Measurements from ENCODE around the gene NRXN3.
A peak's percentile ranks its signal among the peaks of the same experiment; 100 is the strongest.
"Not testable (repeated sequence)": the region's sequence is repeated elsewhere in the genome, so short reads cannot be mapped to it uniquely, and the experiment has no call there.

Gene NRXN3

GRCh38 chr14:79764323-79764722, 1594.2 kb downstream of the NRXN3 start:
- no peak for FAIRE-seq
- DNase-seq (ENCODE audit: low spot score): no peak

- FAIRE-seq: no peak
Observed at GRCh38 chr14:79766511-79766910, 1596.3 kb downstream of the NRXN3 start.

GRCh38 chr14:79767251-79767650, 1597.1 kb downstream of the NRXN3 start:
- DNase-seq (ENCODE audit: low spot score) (no peak), FAIRE-seq (no peak)

More at GRCh38 chr14:79766511-79766910, 1596.3 kb downstream of the NRXN3 start:
- no peak for DNase-seq (ENCODE audit: low spot score)

- not testable (repeated sequence) for DNase-seq (ENCODE audit: low spot score); FAIRE-seq
Observed at GRCh38 chr14:79767721-79768120, 1597.5 kb downstream of the NRXN3 start.

- no peak for FAIRE-seq
Observed at GRCh38 chr14:79781882-79782281, 1611.7 kb downstream of the NRXN3 start.

GRCh38 chr14:79783041-79783440, 1612.9 kb downstream of the NRXN3 start:
- no peak for DNase-seq (ENCODE audit: low spot score)
- no peak for FAIRE-seq

More at GRCh38 chr14:79781882-79782281, 1611.7 kb downstream of the NRXN3 start:
- DNase-seq (ENCODE audit: low spot score): no peak

- DNase-seq (ENCODE audit: low spot score): no peak
- no peak for FAIRE-seq
Observed at GRCh38 chr14:79786522-79786921, 1616.3 kb downstream of the NRXN3 start.

GRCh38 chr14:79788346-79788745, 1618.2 kb downstream of the NRXN3 start:
- FAIRE-seq: no peak
- DNase-seq (ENCODE audit: low spot score): no peak

GRCh38 chr14:79791055-79791732, 1621.0 kb downstream of the NRXN3 start:
- FAIRE-seq: no peak

GRCh38 chr14:79802093-79802492, 1631.9 kb downstream of the NRXN3 start:
- DNase-seq (ENCODE audit: low spot score) (no peak), FAIRE-seq (no peak)

More at GRCh38 chr14:79791055-79791732, 1621.0 kb downstream of the NRXN3 start:
- no peak for DNase-seq (ENCODE audit: low spot score)

- no peak for FAIRE-seq
- DNase-seq (ENCODE audit: low spot score): no peak
Observed at GRCh38 chr14:79805636-79806035, 1635.5 kb downstream of the NRXN3 start.

- FAIRE-seq (no peak), DNase-seq (ENCODE audit: low spot score) (no peak)
Observed at GRCh38 chr14:79809849-79810612, 1639.9 kb downstream of the NRXN3 start.

GRCh38 chr14:79820866-79821535, 1650.8 kb downstream of the NRXN3 start:
- DNase-seq (ENCODE audit: low spot score) (no peak), FAIRE-seq (no peak)

GRCh38 chr14:79822034-79822433, 1651.9 kb downstream of the NRXN3 start:
- FAIRE-seq: no peak
- DNase-seq (ENCODE audit: low spot score): no peak

GRCh38 chr14:79825046-79825521, 1654.9 kb downstream of the NRXN3 start:
- peak; percentile 11 for DNase-seq (ENCODE audit: low spot score)

GRCh38 chr14:79826362-79826761, 1656.2 kb downstream of the NRXN3 start:
- FAIRE-seq: no peak

More at GRCh38 chr14:79825046-79825521, 1654.9 kb downstream of the NRXN3 start:
- no peak for FAIRE-seq

GRCh38 chr14:79829405-79830166, 1659.4 kb downstream of the NRXN3 start:
- DNase-seq (ENCODE audit: low spot score): no peak
- peak; percentile 53 for FAIRE-seq

More at GRCh38 chr14:79826362-79826761, 1656.2 kb downstream of the NRXN3 start:
- DNase-seq (ENCODE audit: low spot score): no peak

- DNase-seq (ENCODE audit: low spot score) (no peak), FAIRE-seq (no peak)
Observed at GRCh38 chr14:79831195-79831892, 1661.2 kb downstream of the NRXN3 start.

GRCh38 chr14:79833781-79834180, 1663.6 kb downstream of the NRXN3 start:
- DNase-seq (ENCODE audit: low spot score) (no peak), FAIRE-seq (no peak)

- FAIRE-seq: no peak
- DNase-seq (ENCODE audit: low spot score): no peak
Observed at GRCh38 chr14:79834868-79835267, 1664.7 kb downstream of the NRXN3 start.

Measured in urothelium cell line (cell line).